Subcutaneous abdominal adipose tissue (tissue), 5 donors: ENCODE measurements around the gene FERMT3.
"Not testable (repeated sequence)": the region's sequence is repeated elsewhere in the genome, so short reads cannot be mapped to it uniquely, and the experiment has no call there.

Experiments
- H3K27ac ChIP-seq: one replicate; pipeline ENCODE4 v1.7.0; 2013; ENCODE audit warnings: low read depth, mild to moderate bottlenecking, inconsistent platforms, low read length, moderate library complexity
- H3K27me3 ChIP-seq, 5 donors: one replicate each; pipeline ENCODE4 v1.7.0; 2013; ENCODE audit warnings: low read length in 5 of 5, inconsistent platforms in 1 of 5; ENCODE audit not compliant: control insufficient read depth in 5 of 5, insufficient read depth in 4 of 5
- H3K36me3 ChIP-seq, 5 donors: one replicate each; pipeline ENCODE4 v1.7.0; 2013; ENCODE audit warnings: low read length in 5 of 5; ENCODE audit not compliant: control insufficient read depth in 5 of 5, insufficient read depth in 5 of 5
- H3K4me1 ChIP-seq, 5 donors: one replicate each; pipeline ENCODE4 v1.7.0; 2013; ENCODE audit warnings: low read length in 5 of 5, mild to moderate bottlenecking in 3 of 5, moderate library complexity in 1 of 5; ENCODE audit not compliant: control insufficient read depth in 5 of 5, insufficient read depth in 5 of 5
- H3K4me3 ChIP-seq, 5 donors: one replicate each; pipeline ENCODE4 v1.7.0; 2013; ENCODE audit warnings: low read length in 5 of 5, low read depth in 1 of 5
- H3K9ac ChIP-seq, 5 donors: one replicate each; pipeline ENCODE4 v1.7.0; 2013; ENCODE audit warnings: low read length in 5 of 5, mild to moderate bottlenecking in 4 of 5, moderate library complexity in 3 of 5
- H3K9me3 ChIP-seq, 5 donors: one replicate each; pipeline ENCODE4 v1.7.0; 2013; ENCODE audit warnings: low read length in 5 of 5; ENCODE audit not compliant: control insufficient read depth in 5 of 5
- donor health status: healthy.
- donor health status: healthy.
- donor health status: healthy.
- donor health status: healthy.
- donor health status: healthy.

The FERMT3 gene

DNA sequence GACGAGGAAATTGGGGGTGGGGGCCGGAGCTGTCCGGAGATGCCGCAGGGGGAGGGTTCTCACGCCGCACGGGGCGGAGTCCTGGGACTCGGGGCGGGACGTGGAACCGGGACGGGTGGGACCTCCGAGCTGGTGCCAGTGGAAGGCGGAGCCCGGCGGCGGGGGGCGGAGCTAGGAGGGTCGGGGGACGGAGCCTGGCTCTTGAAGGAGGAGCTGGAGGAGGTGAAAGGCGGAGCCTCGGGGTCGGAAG lies 34.6 kb downstream of the FERMT3 start:
- Histone ChIP-seq H3K4me3 (peak overlapping the region in 4 of 5 donors; percentile 75 to 86 (median 82)), H3K9me3 (no peaks in the 10 kb centered on the region), H3K4me1 (peaks cover 7 to 61% (median 40%) of the 10 kb centered on the region in 5 donors), H3K27ac (peak overlapping the region; percentile 99), H3K9ac (peak overlapping the region in 4 of 5 donors; percentile 72 to 95 (median 91)), H3K36me3 (peaks cover 0 to 39% (median 34%) of the 10 kb centered on the region in 5 donors), H3K27me3 (peaks cover 0 to 7% (median 0%) of the 10 kb centered on the region in 5 donors)

GRCh38 chr11:64241491-64242374 lies 35.2 kb downstream of the FERMT3 start:
- Histone ChIP-seq H3K36me3 (peaks cover 0 to 39% (median 34%) of the 10 kb centered on the region in 5 donors), H3K27ac (peak overlapping the region; percentile 99), H3K4me3 (peak overlapping the region; percentile 29 to 86 (median 79)), H3K27me3 (peaks cover 0 to 7% (median 0%) of the 10 kb centered on the region in 5 donors), H3K9me3 (no peaks in the 10 kb centered on the region), H3K4me1 (peaks cover 7 to 62% (median 42%) of the 10 kb centered on the region in 5 donors), H3K9ac (peak overlapping the region in 4 of 5 donors; percentile 77 to 88 (median 82))

- Histone ChIP-seq H3K9ac (peak overlapping the region in 1 of 5 donors; percentile 39), H3K9me3 (no peaks in the 10 kb centered on the region), H3K4me3 (no peak overlapping the region), H3K36me3 (peaks cover 0 to 23% (median 20%) of the 10 kb centered on the region in 5 donors), H3K27ac (peak overlapping the region; percentile 54), H3K27me3 (peaks cover 0 to 7% (median 0%) of the 10 kb centered on the region in 5 donors), H3K4me1 (peaks cover 10 to 70% (median 53%) of the 10 kb centered on the region in 5 donors)
These were observed 36.8 kb downstream of the FERMT3 start for GRCh38 chr11:64243236-64243854.

GRCh38 chr11:64244107-64244506 lies 37.6 kb downstream of the FERMT3 start:
- Histone ChIP-seq H3K27me3 (peaks cover 0 to 7% (median 0%) of the 10 kb centered on the region in 5 donors), H3K27ac (peak overlapping the region; percentile 54), H3K4me3 (no peak overlapping the region), H3K9ac (no peak overlapping the region), H3K36me3 (peaks cover 0 to 16% (median 12%) of the 10 kb centered on the region in 5 donors), H3K9me3 (no peaks in the 10 kb centered on the region), H3K4me1 (peaks cover 10 to 70% (median 53%) of the 10 kb centered on the region in 5 donors)

- Histone ChIP-seq H3K4me1 (peaks cover 10 to 65% (median 53%) of the 10 kb centered on the region in 5 donors), H3K9ac (peak overlapping the region in 4 of 5 donors; percentile 51 to 75 (median 57)), H3K4me3 (peak overlapping the region; percentile 35 to 73 (median 68))
These were observed 38.4 kb downstream of the FERMT3 start for GRCh38 chr11:64244966-64245365.

GRCh38 chr11:64245401-64245796 lies 38.9 kb downstream of the FERMT3 start:
- Histone ChIP-seq H3K4me1 (peaks cover 8 to 60% (median 50%) of the 10 kb centered on the region in 5 donors), H3K27ac (peak overlapping the region; percentile 89), H3K9ac (peak overlapping the region in 3 of 5 donors; percentile 54 to 75 (median 60)), H3K36me3 (peaks cover 0 to 15% (median 11%) of the 10 kb centered on the region in 5 donors), H3K4me3 (peak overlapping the region; percentile 56 to 73 (median 68)), H3K9me3 (no peaks in the 10 kb centered on the region), H3K27me3 (peaks cover 0 to 7% (median 0%) of the 10 kb centered on the region in 5 donors)

More at GRCh38 chr11:64244966-64245365, 38.4 kb downstream of the FERMT3 start:
- Histone ChIP-seq H3K36me3 (peaks cover 0 to 15% (median 11%) of the 10 kb centered on the region in 5 donors), H3K9me3 (no peaks in the 10 kb centered on the region), H3K27ac (peak overlapping the region; percentile 89), H3K27me3 (peaks cover 0 to 7% (median 0%) of the 10 kb centered on the region in 5 donors)

DNA sequence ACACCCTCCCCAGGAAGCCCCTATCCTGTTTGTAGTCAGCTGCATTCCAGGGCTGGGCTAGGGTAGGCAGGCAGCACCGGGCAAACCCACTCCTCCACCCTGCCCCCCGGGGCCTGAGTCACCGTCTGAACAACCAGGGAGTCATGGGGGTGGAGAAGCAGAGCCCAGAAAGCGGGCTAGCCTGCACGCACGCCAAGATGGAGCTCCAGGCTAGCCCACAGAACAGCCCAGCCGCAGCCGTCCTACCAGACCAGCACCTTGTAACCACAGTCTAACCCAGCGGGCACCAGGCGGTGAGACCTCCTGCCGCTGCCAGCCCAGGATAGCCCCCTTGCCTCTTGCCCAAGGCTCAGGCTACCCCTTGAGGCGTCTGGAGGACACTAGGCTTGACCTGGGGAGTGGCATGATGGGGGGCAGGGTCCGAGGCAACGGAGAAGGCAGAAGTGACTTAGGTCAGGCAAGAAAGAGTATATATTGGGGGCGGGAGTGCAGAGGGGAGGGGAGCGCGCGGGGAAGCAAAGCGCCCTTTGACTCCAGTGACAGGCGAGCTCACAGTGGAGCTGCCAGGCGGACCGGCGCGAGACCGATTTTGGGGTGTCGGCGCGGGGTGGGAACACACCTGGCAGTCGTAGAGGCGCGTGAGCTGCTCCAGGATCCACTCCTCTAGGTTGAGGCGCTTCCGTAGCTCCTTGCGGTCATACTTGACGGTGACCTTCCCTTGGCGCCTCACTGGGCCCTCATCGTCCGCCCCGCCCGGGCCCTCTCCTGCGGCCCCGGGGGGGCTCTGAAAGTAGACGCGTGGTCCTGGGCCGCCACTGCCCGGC lies 39.5 kb downstream of the FERMT3 start:
- Histone ChIP-seq H3K4me1 (peaks cover 2 to 63% (median 54%) of the 10 kb centered on the region in 5 donors), H3K27me3 (peaks cover 0 to 2% (median 0%) of the 10 kb centered on the region in 5 donors), H3K9me3 (no peaks in the 10 kb centered on the region), H3K36me3 (peaks cover 0 to 14% (median 11%) of the 10 kb centered on the region in 5 donors), H3K4me3 (peak overlapping the region; percentile 63 to 73 (median 72)), H3K9ac (peak overlapping the region in 4 of 5 donors; percentile 54 to 75 (median 62)), H3K27ac (peak overlapping the region; percentile 89)

DNA sequence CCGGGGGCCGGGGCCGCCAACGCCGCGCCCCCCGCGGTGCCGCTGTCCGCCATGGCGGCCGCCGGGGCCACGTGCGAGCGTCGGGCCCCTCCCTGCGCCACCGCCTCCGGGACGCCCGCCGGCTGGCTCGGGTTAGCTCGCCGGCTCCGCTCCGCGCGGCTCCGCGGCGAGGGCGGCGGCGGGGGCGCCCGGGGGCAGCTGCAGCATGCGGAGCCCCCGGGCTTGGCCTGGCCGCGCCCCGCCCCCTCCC lies 40.0 kb downstream of the FERMT3 start:
- H3K9me3 ChIP-seq, H3K27ac ChIP-seq, H3K27me3 ChIP-seq: not testable (repeated sequence)
- Histone ChIP-seq H3K4me1 (peaks cover 2 to 65% (median 54%) of the 10 kb centered on the region in 5 donors), H3K4me3 (peak overlapping the region in 2 of 5 donors; percentile 68 to 73), H3K9ac (peak overlapping the region in 1 of 5 donors; percentile 60), H3K36me3 (peaks cover 0 to 14% (median 11%) of the 10 kb centered on the region in 5 donors)

DNA sequence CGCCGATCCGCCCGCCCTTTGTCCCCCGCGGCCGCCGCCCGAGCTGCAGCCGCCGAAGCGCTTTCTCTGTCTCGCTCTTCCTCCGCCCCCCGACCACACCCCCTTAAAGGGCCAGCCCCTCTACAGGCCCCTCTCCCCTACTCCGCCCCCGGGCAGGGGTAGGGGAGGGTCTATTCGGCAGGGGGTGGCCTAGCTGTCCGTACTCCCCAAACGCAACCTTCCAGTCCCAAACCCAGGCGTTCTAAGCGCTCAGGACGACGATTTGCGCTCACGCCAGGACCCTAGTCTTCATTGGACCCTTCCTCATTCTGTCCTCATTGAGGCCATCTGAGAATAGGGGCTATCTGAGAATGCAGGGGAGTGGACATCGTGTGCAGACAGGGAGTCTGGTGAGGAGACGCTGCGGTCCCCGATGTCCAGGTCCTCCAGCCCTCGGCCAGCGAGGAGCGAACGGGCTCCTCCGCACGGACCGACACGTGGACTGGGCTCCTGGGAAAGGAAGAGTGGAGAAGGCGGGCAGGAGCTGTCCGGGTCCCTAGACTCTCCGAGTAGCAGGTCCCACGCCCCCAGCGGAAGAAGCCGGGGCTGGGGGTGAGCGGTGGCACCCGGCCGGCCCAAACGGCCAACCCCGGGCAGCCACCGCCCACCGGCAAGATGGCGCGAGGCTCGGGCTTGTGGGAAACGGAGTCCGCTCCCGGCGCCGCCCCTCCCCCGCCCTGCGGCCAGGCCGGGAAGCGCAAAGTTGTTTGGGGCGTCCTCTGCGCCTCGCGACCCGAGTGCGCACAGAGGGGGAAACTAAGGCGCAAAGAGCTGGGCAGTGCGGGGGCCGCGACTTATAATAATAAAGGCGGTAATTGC lies 40.6 kb downstream of the FERMT3 start, which contains the start of gene PPP1R14B:
Gene PPP1R14B (minus strand): TSS at position 73 of the 858 bp plus-strand sequence. CDS start 270 bp downstream, outside the sequence.
- Histone ChIP-seq H3K9ac (peak within 1 kb of the TSS; percentile 65 to 91 (median 82)), H3K4me3 (peak within 1 kb of the TSS; percentile 76 to 92 (median 83)), H3K27ac (peak within 1 kb of the TSS; percentile 94), H3K4me1 (peaks cover 2 to 65% (median 54%) of the 10 kb centered on the region in 5 donors), H3K9me3 (no peaks in the 10 kb centered on the region), H3K36me3 (peaks cover 0 to 14% (median 11%) of the 10 kb centered on the region in 5 donors), H3K27me3 (no peaks in the 10 kb centered on the region)
